NCI-H526 (cell line): Measurements from ENCODE around the gene MS4A14.
"Not testable (repeated sequence)": the region's sequence is repeated elsewhere in the genome, so short reads cannot be mapped to it uniquely, and the experiment has no call there.

ENCODE experiments used
- DNase-seq, 2 experiments: peaks; one replicate each; lab custom pipeline; 2025; lab: John Stamatoyannopoulos, UW

Gene MS4A14

DNA sequence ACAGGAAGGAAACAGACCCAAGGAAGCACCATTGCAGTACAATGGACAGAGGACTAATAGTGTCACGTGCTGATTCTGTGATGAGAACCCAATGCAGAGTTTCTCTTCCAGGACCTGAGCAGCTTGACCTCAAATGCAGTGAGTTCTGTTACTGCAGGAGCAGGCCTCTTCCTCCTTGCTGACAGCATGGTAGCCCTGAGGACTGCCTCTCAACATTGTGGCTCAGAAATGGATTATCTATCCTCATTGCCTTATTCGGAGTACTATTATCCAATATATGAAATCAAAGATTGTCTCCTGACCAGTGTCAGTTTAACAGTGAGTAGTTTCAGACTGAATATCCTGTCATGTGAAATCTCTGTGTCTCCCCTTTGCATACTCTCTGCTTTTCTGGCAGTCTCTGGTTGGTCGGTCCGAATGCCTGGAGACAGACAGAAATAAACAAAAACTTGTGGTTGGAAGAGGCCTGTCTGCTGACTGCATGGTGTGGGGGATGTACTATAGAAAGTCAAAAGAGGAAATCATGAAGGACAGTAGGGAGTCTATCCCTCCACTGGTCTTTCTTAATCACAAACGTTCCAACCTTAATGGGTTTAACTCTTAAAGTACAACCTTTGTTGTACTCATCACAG, 6.9 kb upstream of the MS4A14 start:
- no peak for DNase-seq

- DNase-seq, result no peak
Measured at GRCh38 chr11:60390419-60390818, 5.8 kb upstream of the MS4A14 start.

DNA sequence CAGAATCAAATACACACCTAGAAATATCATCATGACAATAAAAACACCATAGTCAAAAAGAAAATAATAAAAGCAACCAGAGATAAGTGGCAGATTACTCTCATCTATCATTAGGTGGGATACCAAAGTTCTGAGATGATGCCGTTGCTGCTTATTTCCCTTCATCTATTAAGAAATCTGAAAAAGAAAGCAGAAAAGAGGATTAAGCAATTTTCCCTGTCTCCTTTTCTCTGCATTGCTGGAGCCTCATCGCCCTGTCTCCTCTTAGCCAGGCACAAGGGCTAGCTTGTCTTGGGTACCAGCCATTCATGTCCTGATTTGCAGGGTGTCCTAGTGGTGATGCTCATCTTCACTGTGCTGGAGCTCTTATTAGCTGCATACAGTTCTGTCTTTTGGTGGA, 3.9 kb upstream of the MS4A14 start:
- no peak for DNase-seq

GRCh38 chr11:60393016-60393415, 3.2 kb upstream of the MS4A14 start:
- no peak for DNase-seq

DNA sequence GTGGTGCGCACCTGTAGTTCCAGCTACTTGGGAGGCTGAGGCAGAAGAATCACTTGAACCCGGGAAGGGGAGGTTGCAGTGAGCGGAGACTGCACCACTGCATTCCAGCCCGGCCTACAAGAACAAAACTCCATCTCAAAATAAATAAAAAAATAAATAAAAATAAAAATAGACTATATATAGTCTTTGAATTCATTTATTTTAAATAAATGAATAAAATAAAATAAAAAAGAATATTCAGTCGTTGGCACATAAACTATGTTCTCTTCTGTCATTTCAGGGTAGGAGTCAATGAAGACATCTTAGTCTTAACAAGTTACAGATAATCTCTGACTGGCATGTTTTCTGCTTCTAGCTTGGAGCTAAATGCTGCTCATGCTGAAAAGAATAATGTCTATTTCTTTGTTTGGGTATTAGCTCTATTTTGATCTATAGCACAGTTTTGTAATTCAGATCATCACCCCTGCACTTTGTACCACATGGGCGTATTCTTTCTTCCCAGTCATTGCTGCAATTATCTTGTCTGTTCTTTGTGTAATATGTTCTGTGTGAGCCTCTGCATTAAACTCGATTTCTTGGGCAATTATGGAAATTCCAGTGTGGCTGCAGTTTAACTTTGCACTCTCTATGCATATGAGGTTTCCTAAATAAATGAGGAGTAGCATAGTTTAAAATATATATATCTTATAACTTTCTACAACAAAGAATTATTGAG, 1.4 kb upstream of the MS4A14 start:
- DNase-seq, result no peak

- no peak for DNase-seq
Measured at GRCh38 chr11:60396799-60397198, 540 bp downstream of the MS4A14 start.

GRCh38 chr11:60420015-60420414, 23.8 kb downstream of the MS4A14 start:
- DNase-seq, result no peak

GRCh38 chr11:60422609-60423008, 26.4 kb downstream of the MS4A14 start:
- no peak for DNase-seq

DNA sequence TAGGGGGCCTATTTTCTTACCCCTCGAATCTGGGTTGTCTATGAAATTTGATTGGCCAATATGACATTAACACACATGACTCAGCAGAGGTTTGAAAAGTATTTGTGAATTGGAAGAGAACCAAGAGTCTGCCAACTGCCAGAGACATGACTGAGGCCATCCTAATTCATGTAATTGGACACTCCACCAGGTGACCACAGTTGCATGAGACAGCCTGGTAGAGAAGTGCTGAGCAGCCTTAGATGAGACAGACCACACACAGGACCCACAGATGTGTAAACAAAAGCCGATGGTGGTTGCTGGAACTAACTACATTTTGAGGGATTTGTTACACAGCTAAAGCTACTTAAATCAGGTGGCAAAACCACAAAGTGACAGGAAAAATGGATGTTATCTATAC, 32.3 kb downstream of the MS4A14 start:
- DNase-seq, result no peak

DNA sequence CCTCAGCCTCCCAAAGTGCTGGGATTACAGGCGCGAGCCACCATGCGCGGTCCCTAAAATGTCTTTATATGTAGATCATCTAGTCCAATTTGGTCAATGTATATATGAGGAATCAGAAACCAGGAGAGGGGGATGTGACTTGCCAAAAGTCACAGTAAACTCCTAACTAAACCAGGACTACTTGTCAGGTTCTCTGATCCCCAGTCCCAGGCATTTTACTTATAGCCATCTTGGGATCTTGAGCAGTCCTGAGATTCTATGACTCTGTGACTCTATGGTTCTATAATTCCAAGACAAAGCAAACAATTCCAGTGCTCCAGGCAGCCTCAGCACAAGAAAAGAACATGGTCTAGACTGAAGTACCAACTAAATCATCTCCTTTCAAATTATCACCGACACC, 33.0 kb downstream of the MS4A14 start, which contains the start of gene MS4A5:
TSS of gene MS4A5 (plus strand) at position 301 of the 400 bp plus-strand sequence. CDS start 103 bp downstream, outside the sequence.
- no peak for DNase-seq

DNA sequence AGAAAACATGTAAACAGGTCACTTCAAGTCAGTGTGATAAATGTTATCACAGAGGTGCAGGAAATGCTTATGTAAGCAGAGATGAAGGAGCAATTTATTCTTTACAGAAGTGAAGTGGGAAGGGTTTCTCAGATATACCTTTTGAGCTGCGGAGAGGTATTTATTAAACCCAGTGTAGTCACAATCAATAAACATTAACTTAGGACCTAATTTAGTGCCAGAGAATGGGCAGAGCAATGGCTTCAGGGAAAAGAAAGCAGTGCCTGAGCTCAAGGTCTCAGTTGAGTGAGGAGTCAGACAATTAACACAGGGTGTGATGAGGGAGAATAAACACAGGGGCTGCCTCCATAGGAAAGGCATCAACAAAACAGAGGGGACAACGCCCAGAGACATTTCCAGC, 35.0 kb downstream of the MS4A14 start:
- DNase-seq, result no peak

- no peak for DNase-seq
Measured at GRCh38 chr11:60433401-60433800, 37.1 kb downstream of the MS4A14 start.

GRCh38 chr11:60447070-60447469, 50.8 kb downstream of the MS4A14 start:
- DNase-seq, result no peak

DNA sequence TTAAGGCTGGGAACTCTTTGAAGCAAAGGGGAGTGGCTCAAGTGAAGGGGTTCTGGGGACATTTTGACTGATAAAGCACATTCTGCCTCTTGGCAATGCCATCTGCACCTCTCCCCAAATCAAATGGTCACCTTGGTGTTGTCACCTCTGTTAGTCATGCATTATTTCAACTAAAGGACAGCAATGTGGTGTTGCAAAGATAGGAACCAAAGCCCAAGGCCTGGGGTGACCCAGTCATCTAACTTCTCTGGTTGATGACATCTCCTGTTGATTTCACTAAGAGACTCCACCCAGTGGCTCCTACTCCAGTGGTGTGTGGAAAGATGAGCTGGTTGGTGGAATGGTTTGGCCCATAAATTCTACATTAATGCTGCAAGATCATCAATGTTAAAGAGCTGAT, 51.6 kb downstream of the MS4A14 start:
- DNase-seq, result no peak

- DNase-seq, result not testable (repeated sequence)
Measured at GRCh38 chr11:60451185-60451584, 54.9 kb downstream of the MS4A14 start.

DNA sequence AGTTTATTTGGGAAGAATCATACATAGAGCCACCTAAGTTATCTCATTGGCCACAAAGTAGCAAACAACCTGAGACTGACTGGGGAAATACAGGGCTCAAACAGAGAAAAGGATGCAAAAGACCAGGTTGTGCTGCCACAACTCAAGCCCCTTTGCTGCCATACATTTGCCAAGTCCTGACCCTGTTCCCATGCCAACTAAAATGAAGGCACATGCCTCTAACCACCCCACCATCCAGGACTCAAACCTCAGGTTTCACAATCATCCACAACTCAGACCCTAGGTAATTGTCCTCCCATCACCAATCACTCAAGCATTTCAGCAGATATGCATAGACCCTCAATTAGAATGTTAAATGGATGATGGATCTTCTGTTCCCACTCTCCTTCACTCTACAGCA, 58.0 kb downstream of the MS4A14 start:
- DNase-seq, result no peak

- DNase-seq, result no peak
Measured at GRCh38 chr11:60455531-60456042, 59.3 kb downstream of the MS4A14 start, which contains the start of gene MS4A1. Gene MS4A1 (plus strand): TSS chr11:60455847. CDS start chr11:60462375, 6,528 bp downstream.

GRCh38 chr11:60457576-60457975, 61.3 kb downstream of the MS4A14 start:
- no peak for DNase-seq

DNA sequence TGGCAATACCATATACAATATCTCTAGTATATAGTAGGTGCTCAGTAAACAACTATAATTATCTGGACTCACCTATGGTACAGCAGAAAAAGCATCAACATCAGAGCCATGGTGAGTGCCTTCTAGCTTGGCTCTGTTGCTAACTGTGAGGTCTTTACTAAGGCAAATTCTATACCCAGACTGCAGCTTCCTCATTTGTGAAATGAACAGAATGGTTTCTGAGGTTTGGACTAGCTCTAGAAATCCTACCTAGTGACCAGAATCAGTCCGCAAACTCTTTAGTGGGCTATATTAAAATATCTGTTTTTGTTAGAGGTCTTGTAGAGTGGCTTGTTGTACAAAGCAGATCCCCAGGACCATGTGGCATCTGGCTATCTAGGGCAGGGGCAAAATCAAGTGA, 63.1 kb downstream of the MS4A14 start:
- DNase-seq, result no peak
